ENCODE data around the gene TDRD9.

Gene TDRD9

GRCh38 chr14:103980623-103981238 is 52.5 kb downstream of the TDRD9 start:
- peak; percentile 65 for FAIRE-seq

- FAIRE-seq = no peak
Observed at GRCh38 chr14:103984196-103984595, 55.9 kb downstream of the TDRD9 start.

GRCh38 chr14:103989034-103989433 is 60.8 kb downstream of the TDRD9 start:
- no peak for FAIRE-seq

- FAIRE-seq = no peak
Observed at GRCh38 chr14:103989964-103990363, 61.7 kb downstream of the TDRD9 start.

- FAIRE-seq = no peak
Observed at GRCh38 chr14:103994535-103995184, 66.4 kb downstream of the TDRD9 start.

- FAIRE-seq = no peak
Observed at GRCh38 chr14:103995876-103996275, 67.6 kb downstream of the TDRD9 start.

GRCh38 chr14:103997391-103997790 is 69.1 kb downstream of the TDRD9 start:
- FAIRE-seq = no peak

GRCh38 chr14:103998027-103998426 is 69.8 kb downstream of the TDRD9 start:
- FAIRE-seq = no peak

GRCh38 chr14:103999795-104000440 is 71.7 kb downstream of the TDRD9 start:
- no peak for FAIRE-seq

- no peak for FAIRE-seq
Observed at GRCh38 chr14:104001003-104001402, 72.7 kb downstream of the TDRD9 start.

- FAIRE-seq = no peak
Observed at GRCh38 chr14:104003616-104004015, 75.4 kb downstream of the TDRD9 start.

- no peak for FAIRE-seq
Observed at GRCh38 chr14:104004849-104005248, 76.6 kb downstream of the TDRD9 start.

GRCh38 chr14:104005489-104005888 is 77.2 kb downstream of the TDRD9 start:
- FAIRE-seq = no peak

GRCh38 chr14:104007121-104007520 is 78.9 kb downstream of the TDRD9 start:
- FAIRE-seq = no peak

- no peak for FAIRE-seq
Observed at GRCh38 chr14:104009297-104009696, 81.0 kb downstream of the TDRD9 start.

- FAIRE-seq = no peak
Observed at GRCh38 chr14:104011824-104012517, 83.7 kb downstream of the TDRD9 start.

- FAIRE-seq = no peak
Observed at GRCh38 chr14:104014764-104015163, 86.5 kb downstream of the TDRD9 start.

- FAIRE-seq = no peak
Observed at GRCh38 chr14:104016873-104017650, 88.8 kb downstream of the TDRD9 start.

- FAIRE-seq = no peak
Observed at GRCh38 chr14:104019029-104019428, 90.8 kb downstream of the TDRD9 start.

GRCh38 chr14:104019806-104020205 is 91.5 kb downstream of the TDRD9 start:
- no peak for FAIRE-seq

- no peak for FAIRE-seq
Observed at GRCh38 chr14:104020471-104020870, 92.2 kb downstream of the TDRD9 start.

GRCh38 chr14:104023325-104024055 is 95.2 kb downstream of the TDRD9 start:
- FAIRE-seq = no peak
